Activated T-cell treated with anti-CD3 and anti-CD28 coated beads, Interleukin-2, amount 50 U/mL, for 48 hours (primary cell): ENCODE data around the gene DDC.
"Not testable (repeated sequence)": the region's sequence is repeated elsewhere in the genome, so short reads cannot be mapped to it uniquely, and the experiment has no call there.

Experiments
- DNase-seq, 2 experiments: peaks; one replicate each; pipeline ENCODE4 v3.0.0-alpha.2; 2020

The DDC gene

DNA sequence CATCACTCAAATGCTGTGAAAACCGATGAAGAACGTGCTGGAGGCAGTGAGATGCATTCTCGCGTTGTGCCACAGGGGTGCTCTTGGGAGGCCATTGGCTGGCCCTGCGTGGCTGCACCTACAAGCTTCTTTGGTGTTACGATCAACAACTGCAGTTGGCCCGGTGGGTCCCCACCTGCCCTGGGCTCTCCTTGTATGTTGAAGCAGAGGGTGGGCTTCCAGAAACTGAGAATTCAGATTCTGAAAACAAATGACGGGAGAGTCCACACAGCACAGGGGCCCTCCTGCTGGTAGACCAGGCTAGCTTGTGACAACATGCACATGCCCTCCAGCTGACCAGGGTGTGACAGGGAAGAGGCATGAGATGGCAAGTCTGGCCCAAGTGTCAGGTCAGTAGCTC is 23.7 kb upstream of the DDC start:
- DNase-seq, result no peak

DNA sequence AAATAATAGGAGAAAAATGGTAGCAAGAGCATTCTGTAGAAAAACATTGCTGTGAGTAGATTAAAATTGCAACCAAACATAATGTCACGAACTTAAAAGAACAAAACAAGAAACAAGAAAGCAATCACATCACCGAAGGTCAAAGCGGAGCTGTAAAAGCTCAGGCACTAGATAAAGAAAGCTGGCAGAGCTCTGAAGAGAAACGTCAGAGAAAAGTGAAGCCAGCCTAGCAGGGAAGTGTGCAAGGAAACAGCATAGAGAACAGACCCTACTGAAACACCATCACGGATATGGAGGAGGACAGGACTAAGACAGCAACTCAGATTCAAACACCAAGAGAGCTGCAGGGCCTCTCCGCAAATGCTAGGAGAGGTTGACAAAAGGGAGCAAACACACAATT is 22.5 kb upstream of the DDC start:
- DNase-seq, result no peak

DNA sequence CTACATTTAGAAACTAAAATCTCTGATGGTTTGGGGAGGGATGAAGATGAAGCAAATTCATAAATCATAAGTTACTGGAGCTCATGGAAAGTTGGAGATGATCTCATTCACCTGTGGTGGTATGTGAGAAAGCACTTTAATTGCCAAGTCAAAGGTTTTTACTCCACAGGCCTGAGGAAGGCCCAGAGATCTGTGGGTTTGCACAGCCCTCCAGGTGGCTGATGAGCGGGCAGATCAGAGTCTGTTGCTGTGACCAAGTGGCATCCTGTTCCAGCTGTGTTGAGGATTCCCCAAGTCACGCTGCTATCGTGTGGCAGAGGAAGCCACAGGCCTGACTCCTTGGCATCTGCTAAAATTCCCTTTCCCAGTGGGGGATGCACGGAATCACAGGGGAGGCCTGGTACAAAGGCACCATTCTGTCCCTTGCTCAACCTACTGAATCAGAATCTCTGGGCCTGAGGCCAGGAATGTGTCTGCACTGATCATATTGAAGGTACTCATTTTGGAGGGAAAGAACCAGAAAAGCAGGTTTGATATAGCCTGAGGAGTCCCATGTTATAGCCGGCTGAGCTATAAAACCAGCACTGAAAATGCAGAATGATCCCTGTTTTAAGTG is 19.7 kb upstream of the DDC start:
- DNase-seq, result no peak

DNA sequence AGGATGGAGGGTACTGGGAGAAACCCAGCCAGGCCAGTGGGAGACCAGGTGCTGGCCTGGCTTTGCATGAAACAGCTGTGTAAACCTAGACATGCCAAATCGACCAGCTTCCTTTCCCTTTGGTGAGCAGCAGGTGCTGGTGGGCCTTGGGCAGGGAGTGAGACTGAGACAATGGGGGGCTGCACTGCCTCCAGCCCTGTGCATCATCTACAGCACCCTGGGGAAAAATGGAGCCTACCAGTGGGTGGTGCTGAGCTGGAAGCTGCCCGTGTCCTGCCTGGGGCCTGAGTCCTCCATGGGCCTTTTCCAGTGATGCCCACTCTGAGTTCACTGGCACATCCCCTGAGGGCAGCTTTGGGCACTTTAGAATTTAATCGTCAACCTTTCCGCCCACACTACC is 19.2 kb upstream of the DDC start:
- no peak for DNase-seq

DNA sequence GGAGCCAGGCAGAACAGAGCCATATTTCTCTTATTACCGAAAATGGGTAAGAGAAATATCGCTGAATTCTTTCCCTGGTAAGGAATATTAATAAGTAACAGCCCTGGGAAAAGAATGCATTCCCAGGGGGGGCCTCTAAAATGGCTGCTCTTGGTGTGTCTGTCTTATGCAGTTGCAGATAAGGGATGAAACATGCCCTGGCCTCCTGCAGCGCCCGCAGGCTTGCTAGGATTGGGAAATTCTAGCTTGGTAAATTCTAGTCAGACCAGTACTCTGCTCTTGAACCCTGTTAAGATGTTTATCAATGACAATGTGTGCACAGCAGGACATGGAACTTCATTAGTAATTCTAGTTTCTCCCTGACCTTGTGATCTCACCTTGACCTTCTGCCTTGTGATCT is 18.1 kb upstream of the DDC start:
- DNase-seq, result not testable (repeated sequence)

DNA sequence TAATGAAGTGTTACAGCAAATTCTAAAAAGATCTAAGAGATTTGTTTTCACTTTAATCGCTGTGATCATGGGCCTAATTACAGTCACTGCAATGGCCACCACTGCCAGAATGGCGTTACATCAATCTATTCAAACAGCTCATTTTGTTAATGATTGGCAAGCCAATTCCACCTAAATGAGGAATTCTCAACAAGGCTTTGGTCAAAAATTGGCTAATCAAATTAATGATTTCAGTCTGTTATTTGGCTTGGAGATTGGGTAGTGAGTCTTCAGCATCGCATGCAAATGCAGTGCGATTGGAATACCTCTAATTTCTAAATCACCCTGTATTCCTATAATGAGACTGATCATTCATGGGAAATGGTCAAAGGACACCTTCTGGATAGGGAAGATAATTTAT is 17.1 kb upstream of the DDC start:
- not testable (repeated sequence) for DNase-seq

DNA sequence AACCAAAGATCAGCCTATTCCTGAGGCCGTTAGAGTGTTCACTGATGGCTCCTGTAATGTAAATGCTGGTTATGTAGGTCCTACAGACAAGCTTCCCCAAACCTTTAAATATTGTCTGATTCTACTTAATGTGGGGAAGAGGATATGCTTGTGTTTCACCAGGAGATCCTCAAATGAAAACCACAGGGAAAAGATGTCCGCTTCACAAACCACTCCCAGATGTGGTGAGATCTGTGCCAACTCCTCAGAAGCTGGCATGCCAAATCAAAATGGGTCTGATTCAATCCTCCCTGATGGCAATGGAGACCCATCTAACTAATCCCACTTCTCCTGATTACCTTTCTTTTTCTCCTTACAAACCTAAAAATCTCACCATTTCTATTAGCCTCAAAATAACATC is 15.5 kb upstream of the DDC start:
- not testable (repeated sequence) for DNase-seq

DNA sequence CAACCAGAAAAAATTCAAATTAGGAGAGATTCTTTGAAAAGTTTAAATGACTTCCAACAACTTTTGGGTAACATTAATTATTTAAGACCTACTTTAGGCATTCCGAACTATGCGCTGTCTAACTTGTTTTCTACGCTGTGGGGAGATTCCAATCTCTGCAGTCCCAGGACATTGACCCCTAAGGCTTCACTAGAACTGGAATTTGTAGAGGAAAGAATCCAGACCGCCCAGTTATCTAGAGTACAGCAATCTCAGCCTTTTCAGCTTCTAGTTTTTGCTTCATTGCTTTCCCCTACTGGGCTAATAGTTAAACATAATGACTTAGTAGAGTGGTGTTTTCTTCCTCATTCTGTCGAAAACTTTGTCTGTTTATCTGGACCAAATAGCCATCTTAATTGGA is 14.9 kb upstream of the DDC start:
- no peak for DNase-seq

DNA sequence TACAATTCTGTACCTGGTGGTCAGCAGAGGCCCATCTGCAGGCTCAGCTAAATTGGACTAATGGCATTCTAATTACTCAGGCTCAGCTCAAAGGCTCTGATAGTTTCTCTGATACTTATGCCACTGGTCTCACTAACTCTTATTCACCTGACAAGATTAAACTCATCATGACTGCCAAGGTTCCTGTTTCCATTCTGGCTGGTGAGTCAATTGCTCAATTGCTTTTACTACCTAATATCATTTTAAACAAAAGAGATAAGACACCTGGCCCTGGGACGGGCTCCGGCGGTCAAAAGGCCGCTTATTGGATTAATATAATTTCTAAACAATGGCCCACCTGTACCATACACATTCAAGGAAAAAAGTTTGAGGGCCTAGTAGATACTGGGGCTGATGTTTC is 12.9 kb upstream of the DDC start:
- not testable (repeated sequence) for DNase-seq

DNA sequence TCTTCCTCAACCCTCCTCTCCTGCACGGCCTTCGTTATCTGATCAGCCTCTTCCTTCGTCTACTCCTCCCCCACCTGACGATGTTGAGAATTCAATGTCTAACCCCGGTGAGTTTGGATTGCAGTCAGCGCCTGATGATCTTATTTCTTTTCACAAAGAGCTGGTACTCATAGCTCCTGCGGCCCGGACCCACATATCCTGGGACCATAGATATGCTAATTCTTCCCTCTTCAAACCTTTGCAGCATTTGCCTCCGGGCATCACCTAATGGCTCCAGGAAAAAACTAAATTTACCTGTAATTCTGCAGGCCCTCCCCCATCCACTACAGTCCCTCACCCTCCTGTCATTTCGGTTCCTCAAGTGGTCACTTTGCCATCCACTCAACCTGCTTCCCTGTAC is 12.4 kb upstream of the DDC start:
- DNase-seq, result no peak

DNA sequence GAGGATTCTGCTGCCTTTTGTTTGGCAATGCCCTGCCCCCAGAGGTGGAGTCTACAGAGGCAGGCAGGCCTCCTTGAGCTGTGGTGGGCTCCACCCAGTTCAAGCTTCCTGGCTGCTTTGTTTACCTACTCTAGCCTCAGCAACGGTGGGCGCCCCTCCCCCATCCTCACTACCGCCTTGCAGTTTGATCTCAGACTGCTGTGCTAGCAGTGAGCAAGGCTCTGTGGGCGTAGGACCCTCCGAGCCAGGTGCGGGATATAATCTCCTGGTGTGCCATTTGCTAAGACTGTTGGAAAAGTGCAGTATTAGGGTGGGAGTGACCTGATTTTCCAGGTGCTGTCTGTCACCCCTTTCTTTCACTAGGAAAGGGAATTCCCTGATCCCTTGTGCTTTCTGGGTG is 11.2 kb upstream of the DDC start:
- DNase-seq, result not testable (repeated sequence)

DNA sequence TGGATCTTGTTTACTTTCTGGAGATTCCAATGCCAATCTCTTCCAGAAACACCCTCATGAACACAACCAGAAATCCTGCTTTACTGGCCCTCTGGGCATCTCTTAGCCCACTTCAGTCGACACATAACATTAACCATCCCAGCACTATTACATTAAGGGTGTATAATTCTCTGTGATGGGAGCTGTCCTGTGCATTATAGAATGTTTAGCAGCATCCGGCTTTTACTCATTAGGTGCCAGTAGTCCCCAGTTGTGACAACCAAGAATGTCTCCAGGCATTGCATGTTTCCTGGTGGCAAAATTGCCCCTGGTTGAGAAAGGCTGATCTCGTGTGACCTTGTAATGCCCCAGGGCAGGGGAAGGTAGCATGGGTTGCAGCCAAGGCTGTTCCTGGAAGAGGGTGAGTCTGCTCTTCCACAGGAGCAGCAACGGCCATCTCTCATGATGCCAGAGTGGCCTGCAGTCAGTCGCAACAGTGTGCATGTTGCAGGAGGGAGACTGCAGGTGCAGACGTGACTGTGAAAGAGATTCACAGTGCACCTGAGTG is 2.6 kb upstream of the DDC start:
- DNase-seq, result no peak

DNA sequence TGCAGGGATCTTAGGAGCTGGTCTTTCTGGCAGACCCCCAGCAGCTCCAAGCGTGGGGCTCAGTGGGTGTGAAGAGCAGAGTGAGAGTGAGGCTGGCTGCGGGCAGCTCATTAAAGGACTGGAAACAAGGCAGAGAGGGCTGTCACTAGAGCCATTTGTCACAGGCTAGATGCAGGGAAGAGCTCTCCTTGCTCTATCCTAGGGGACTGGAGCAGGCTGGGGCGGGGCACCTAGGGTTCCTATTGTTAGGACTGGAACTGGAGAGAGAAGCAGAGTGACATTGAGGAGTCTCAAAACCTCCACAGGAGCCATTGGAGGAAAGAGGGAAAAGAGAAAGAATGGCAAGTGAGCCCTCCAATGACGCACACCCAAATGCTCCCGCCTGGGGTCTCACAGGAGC is 772 bp upstream of the DDC start:
- DNase-seq, result no peak

DNA sequence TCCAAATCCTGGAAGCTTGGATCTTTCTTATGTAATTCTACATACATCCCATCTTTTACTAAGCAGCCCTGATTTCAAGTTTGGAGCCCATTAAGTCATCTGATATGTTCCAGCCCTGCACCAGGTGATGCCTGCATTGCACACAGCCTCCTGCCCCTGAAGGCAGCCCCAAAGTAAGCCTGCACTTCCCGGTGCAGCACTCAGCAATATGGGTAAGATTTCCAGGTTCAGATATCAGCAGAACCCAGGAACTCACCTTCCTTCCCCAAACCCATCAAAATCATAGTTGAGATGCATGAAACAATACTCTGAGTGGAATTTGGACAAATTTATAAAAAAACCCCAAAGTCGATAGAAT is 333 bp upstream of the DDC start:
- no peak for DNase-seq

DNA sequence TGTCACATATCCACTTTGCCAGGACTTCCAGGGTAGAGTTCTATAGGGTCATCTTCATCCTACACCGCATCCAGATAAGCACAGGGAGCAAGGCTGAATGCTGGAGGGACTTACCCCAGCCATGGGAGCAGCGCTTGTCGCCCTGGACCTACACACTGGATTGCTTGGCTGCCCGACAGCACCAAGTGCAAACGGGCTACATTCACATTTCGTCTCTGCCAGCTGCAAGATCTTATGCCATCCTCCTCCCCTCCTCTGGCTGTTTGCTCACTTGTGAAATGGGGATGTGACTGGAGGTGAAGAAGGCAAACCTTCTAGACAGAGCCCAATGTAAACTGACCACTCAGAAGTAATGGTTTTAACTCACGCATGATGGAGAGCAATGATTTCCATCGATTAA is 1.0 kb downstream of the DDC start:
- no peak for DNase-seq

DNA sequence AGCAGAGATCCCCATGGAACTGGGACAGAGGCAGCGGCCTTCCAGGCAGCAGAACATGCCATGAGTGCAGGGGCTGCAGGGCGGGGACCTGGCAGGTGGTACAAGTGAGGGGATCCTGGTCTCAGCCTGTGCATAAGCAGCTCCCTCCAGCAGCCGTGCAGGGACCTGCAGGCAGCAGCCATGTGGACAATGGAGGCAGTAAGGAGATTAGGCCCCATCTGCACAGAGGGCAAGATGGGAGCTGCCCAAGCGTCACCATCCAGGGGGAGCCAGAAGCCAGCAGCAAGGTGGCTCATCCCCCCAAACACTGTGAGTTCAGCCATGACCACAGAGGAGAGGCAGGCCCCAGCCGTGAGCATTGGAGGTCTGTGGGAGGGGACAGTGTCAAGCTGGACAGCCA is 3.1 kb downstream of the DDC start:
- no peak for DNase-seq

DNA sequence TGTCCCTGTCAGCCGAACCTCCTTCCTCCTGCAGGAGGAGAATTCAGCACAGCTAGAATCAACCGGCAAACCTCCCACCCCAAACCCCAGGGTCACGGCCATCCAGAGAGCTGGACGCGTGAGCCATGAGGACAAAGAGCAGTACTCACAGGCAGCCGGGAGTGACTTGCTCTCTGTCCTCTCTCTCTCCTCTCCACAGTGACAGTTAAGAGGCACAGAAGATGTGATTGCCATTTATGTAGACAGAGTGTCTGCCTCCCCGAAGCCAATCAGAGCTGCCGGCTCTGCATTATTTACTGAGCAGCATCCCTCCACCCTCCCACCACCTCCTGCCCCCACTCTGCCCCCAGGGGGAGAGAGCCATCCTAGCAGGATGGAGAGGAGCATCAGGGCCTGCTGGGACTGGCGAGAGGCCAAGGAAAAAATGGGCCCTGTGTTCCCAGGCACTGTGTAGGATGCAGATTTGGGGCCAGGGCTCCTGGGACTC is 4.3 kb downstream of the DDC start:
- no peak for DNase-seq

DNA sequence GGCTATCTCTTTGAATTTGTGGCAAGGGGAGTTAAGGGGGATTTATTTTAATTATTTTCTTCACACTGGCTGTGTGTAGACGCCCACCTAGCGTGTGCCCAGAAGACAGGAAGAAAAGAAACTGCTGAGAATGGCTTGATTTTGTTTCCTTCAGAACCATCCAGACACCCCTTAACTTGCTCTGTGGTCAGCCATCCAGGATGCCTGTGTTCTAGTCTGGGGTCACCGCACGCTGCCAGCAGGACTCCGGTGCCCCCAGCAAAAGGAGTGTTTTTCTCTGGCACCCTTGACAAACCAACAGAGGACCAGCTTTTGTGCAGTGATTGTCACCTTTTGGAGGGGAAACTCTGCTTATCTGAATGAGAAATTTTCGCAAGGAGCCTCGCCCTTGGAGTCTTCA is 5.3 kb downstream of the DDC start:
- no peak for DNase-seq

DNA sequence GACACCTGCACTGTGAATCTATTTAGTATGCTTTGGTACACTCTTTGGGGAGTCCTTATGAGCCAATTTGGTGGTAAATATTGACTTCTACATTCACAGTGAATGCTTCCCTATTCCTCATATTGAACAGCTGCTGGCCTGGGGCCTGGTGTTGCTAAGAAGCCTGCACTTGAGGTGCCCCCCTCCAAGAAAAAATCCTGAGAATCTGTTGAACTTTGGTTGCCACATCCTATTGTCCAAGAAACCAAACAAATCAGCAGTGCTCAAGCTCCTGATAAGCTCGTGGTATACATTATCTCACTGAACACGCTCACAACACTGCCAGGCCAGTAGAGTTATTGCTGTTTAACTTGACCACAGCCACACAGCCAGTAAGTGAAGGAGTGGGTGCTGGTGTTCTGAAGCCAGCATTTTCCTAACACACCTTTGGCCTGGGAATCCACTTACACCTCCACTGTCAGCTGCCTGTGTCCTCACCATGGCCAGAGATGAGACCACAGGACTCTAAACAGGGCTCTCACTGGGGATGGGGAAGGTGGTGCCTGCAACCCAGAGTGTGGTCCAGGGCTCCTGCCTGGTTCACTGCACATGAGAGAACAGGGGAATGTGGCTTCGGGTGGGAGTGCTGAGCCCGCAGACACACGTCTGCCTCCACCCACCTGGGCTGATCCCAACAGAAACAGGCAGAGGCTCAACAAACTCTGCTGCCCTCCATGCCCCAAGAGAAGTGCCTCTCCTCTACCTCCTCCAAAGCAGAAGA is 6.7 kb downstream of the DDC start:
- no peak for DNase-seq

DNA sequence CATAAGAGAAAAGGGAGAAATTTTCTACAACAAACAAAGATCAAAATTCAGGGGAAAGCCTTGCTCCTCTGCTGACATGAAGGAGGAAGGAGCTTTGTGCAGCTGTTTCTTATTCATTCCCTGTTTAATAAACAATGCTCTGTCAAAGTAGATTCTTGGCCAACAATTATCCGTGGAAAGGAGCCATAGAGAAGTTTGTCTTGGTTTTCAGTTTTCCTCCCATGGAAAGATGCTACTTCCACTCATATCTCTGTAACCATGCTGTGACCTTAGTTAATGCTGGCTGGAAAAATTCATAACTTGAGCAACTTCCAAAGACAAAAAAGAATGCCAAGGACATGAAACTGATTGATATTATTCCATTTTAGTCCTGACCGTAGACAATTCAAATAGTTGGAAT is 8.1 kb downstream of the DDC start:
- DNase-seq, result no peak

DNA sequence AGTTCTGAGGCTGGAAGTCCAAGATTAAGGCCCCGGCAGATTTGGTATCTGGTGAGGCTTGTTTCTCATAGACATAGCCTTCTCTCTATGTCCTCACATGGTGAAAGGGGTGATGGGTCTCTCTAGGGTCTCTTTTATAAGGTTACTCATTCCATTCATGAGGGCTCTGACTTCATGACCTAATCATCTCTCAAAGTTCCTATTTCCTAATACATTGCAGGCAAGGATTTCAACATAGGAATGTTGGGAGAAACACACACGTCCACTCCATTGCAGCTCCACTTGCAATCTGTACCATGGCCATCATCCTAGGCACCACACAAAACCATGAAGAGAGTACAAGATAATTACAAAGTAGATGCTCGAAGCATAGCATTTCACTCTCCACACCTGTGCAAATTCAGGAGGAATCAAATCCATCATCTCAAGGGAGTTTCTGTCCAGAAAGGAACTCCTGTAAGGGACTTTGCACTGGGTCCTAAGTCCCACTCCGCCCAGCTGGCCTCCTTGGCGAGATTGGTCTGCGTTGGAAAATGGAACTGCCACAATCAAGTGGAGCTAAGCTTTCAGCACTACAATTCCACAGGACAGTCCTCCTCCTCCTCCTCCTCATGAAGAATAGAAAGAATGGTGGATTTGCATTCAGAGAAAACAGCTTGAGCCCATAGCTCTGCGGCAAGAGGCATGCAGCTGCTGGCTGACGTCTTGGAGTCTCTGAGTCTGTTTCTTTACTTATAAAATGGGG is 8.8 kb downstream of the DDC start:
- DNase-seq, result no peak

DNA sequence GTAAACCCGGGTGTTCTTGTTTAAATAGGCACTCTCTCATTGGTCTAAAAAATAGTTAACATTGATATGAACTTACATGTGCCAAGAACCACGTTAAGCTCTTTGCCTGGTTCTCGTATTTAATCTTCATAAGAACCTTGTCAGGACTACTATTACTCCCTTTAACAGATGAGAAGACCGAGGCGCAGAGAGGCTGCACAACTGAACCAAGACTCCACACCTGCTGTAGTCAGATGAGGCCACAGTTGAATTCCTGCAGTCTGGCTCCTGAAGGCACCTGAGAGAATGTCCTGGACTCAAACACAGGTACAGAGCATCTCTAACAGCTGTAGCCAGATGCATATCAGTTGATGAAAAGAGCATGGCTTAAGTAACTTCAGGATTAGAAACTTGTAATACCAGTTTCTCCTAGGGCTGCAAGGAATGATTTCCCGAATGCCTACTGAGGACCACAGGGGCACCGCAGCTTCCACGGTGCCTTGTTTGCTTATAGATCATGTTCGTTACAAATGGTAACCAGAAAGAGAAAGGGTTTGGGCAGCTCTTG is 9.5 kb downstream of the DDC start:
- no peak for DNase-seq
